DND-41 (cell line): ENCODE measurements around the gene CERS2.

Experiments
- ATAC-seq: fragments of 200-7000 bp; cut with Tn5 transposase; 3 replicates; pipeline ENCODE4 v1.9.1; 2021; ENCODE audit warnings: low read depth; ENCODE audit not compliant: insufficient read depth
- DNase-seq: peaks from one replicate; pipeline ENCODE4 v3.0.0-alpha.2; 2020
- H2AFZ ChIP-seq: 2 replicates; pipeline ENCODE4 v1.6.0; 2012; ENCODE audit warnings: low read depth, low read length
- H3K27ac ChIP-seq: 2 replicates; pipeline ENCODE4 v1.5.1; 2012; ENCODE audit warnings: low read length, inconsistent platforms
- H3K27me3 ChIP-seq: fragments of 200-600 bp; sonication (generic); 2 replicates; pipeline ENCODE4 v1.6.0; 2012; ENCODE audit warnings: low read length, mild to moderate bottlenecking, inconsistent platforms; ENCODE audit not compliant: insufficient read depth, poor library complexity
- H3K36me3 ChIP-seq: 2 replicates; pipeline ENCODE4 v1.5.1; 2012; ENCODE audit warnings: low read length, inconsistent platforms; ENCODE audit not compliant: insufficient read depth
- H3K4me1 ChIP-seq: 2 replicates; pipeline ENCODE4 v1.5.1; 2012; ENCODE audit warnings: mild to moderate bottlenecking, low read length; ENCODE audit not compliant: insufficient read depth
- H3K4me2 ChIP-seq: 2 replicates; pipeline ENCODE4 v1.6.0; 2012; ENCODE audit warnings: mild to moderate bottlenecking, moderate library complexity, low read length, inconsistent platforms; ENCODE audit not compliant: insufficient read depth
- H3K4me3 ChIP-seq, 2 experiments: fragments of 200-600 bp in 1 of 2; shearing (Covaris generic) in 1 of 2; 2 replicates each; pipeline ENCODE4 v1.5.1; 2012 to 2016; ENCODE audit warnings: inconsistent platforms in 2 of 2, low read length in 2 of 2, mild to moderate bottlenecking in 2 of 2, low read depth in 1 of 2, moderate library complexity in 1 of 2
- H3K79me2 ChIP-seq: 2 replicates; pipeline ENCODE4 v1.6.0; 2012; ENCODE audit warnings: low read length, inconsistent platforms; ENCODE audit not compliant: insufficient read depth
- H3K9ac ChIP-seq: 2 replicates; pipeline ENCODE4 v1.6.0; 2012; ENCODE audit warnings: low read depth, mild to moderate bottlenecking, inconsistent platforms, low read length, moderate library complexity
- H3K9me3 ChIP-seq: 2 replicates; pipeline ENCODE4 v1.5.1; 2012; ENCODE audit warnings: low read length, moderate library complexity, mild to moderate bottlenecking, inconsistent platforms; ENCODE audit not compliant: insufficient read depth, severe bottlenecking
- H4K20me1 ChIP-seq: 2 replicates; pipeline ENCODE4 v1.6.0; 2012; ENCODE audit warnings: low read length; ENCODE audit not compliant: insufficient read depth
- CTCF ChIP-seq: IDR thresholded peaks from 2 replicates; pipeline ENCODE4 v1.5.1; 2012; ENCODE audit warnings: borderline replicate concordance, low read length, moderate library complexity, mild to moderate bottlenecking; ENCODE audit not compliant: poor library complexity, severe bottlenecking; ENCODE audit errors: extremely low read depth
- EZH2 ChIP-seq: IDR thresholded peaks from 3 replicates; pipeline ENCODE4 v1.6.1; 2012; ENCODE audit warnings: borderline replicate concordance, low read depth, mild to moderate bottlenecking, moderate library complexity, low read length, inconsistent platforms; ENCODE audit not compliant: severe bottlenecking

The CERS2 gene

DNA sequence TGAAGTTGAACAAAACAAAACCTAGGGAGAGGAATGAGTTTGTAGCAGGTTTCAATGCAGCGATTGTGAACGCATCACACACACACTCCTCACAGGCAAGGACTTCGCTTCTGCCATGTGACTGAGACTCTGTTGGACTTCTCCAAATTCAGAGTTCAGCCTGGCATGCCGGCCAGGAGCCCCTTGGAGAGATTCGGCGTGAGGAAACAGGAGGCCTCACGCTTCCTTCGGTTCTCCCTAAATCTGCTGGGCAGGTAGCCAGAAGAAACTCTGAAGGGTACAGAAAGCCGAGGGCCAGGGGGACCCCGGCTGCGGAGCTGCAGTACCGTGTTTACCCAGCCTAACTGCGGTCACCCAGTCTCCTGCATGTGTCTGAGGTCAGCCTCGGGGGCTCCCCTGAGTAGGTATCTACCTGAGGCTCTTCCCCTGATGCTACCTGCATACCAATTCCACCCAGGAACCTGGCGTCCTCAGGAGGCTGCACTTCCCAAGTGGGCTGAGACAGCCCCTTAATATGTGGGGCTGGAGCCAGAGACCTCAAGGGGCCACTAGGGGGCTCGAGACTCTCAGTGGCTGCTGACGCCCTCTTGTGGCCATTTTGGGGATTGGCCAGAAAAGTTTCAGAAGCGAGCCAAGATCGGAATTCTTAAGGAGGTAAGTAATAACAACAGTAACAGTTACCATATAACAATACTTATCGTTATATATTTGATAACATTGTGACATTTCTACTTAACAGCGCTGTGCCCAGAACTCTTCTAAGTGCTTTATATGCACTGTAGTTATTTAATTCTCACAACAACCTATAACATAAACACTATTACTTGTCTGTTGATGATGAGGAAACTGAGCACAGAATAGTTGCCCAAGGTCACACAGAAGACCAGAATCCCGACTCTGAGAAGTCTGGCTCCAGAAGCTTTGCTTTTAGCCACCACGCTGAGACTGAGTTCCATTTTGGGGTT is 4.7 kb upstream of the CERS2 start:
- peak; percentile 89 for DNase-seq

DNA sequence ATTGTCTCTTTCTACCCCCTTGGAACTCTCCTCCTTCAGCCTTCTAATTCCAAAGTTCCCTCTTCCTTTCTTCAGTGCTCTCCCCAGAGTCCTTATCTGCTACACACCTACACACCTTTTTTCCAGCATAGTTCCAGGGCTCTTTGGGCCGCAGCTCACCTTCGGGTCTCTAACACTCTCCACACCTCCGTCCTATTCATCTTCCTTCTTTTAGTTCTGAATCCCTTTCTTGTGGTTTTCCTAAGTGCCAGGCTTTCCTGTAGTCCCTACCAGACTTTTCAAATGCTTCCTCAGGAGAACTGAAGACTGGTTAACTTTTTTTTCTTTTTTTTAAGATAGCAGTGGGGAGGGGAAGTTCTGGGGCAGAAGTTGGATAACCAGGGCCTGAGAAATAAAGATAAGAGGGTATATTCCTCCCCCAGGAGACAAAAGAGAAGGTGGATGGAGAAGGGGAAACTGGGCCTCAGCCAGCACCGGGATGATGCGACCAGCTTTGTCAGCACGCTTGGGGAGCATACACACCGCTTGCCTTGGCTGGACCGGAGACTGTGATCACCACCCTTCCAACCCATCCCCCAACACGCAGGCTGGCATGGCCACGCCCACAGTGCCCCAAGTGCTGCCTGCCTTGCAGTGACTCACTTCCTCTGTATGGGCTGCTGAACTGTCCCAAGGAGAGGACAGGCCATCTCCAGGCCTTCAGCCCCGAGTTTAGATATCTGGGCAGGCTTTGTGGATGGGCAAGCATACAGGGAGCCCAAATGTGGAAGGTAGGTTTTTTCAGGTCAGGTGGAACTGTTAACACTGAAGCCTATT is 2.5 kb upstream of the CERS2 start:
- peak; percentile 52 for DNase-seq
- H3K36me3 ChIP-seq = peaks cover 5% of the 10 kb centered on the region
- peaks cover 34% of the 10 kb centered on the region for H3K79me2 ChIP-seq
- H3K9ac ChIP-seq = no peak overlapping the region
- H4K20me1 ChIP-seq = peaks cover 15% of the 10 kb centered on the region
- no peak for ATAC-seq
- H3K27ac ChIP-seq = no peak overlapping the region
- H3K4me2 ChIP-seq = no peak overlapping the region
- peaks cover 46% of the 10 kb centered on the region for H3K4me1 ChIP-seq
- H3K9me3 ChIP-seq = no peaks in the 10 kb centered on the region
- H3K27me3 ChIP-seq = no peaks in the 10 kb centered on the region
- H3K4me3 ChIP-seq = no peak overlapping the region
- TF ChIP-seq CTCF (no peak), EZH2 (no peak)
- no peak overlapping the region; the same call in 1 of the 2 replicates for H2AFZ ChIP-seq

More for the DNA sequence above, 4.7 kb upstream of the CERS2 start:
- Histone ChIP-seq H3K4me2 (peak overlapping the region; percentile 44), H4K20me1 (no peaks in the 10 kb centered on the region), H3K4me1 (peaks cover 30% of the 10 kb centered on the region), H3K36me3 (no peaks in the 10 kb centered on the region), H3K4me3 (no peak overlapping the region), H2AFZ (peak overlapping the region; percentile 66), H3K27ac (no peak overlapping the region), H3K27me3 (no peaks in the 10 kb centered on the region), H3K9ac (no peak overlapping the region), H3K9me3 (no peaks in the 10 kb centered on the region), H3K79me2 (peaks cover 11% of the 10 kb centered on the region)
- no peak for TF ChIP-seq EZH2
- TF ChIP-seq CTCF = peak; percentile 100
- ATAC-seq = peak; percentile 74

DNA sequence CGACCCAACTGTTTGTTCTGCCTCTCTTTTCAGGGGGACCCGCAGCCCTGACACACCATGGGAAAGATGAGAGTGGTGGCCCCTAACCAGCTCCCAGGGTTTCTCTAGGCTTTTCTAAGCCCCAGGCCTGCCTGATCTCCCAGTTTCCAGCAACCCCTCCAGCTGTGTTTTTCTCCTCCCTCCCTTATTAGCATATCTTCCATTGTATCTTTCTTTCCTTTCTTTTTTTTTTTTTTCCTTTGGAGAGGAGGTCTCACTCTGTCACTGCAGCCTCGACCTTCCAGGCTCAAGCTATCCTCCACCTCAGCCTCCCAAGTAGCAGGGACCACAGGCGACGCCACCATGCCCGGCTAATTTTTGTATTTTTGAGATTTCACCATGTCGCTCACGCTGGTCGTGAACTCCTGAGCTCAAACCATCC is 1.8 kb upstream of the CERS2 start:
- H3K4me2 ChIP-seq = no peak overlapping the region
- H3K9ac ChIP-seq = no peak overlapping the region
- peaks cover 11% of the 10 kb centered on the region for H3K36me3 ChIP-seq
- TF ChIP-seq CTCF (no peak), EZH2 (no peak)
- H3K4me1 ChIP-seq = peaks cover 47% of the 10 kb centered on the region
- no peak overlapping the region for H3K27ac ChIP-seq
- DNase-seq (no peak), ATAC-seq (no peak)
- H4K20me1 ChIP-seq = peaks cover 22% of the 10 kb centered on the region
- H3K79me2 ChIP-seq = peaks cover 41% of the 10 kb centered on the region
- H3K4me3 ChIP-seq = no peak overlapping the region
- no peak overlapping the region for H2AFZ ChIP-seq
- H3K9me3 ChIP-seq = no peaks in the 10 kb centered on the region
- no peaks in the 10 kb centered on the region for H3K27me3 ChIP-seq
